Stimulated activated CD8-positive, alpha-beta memory T cell treated with anti-CD3 and anti-CD28 coated beads, Interleukin-2, amount 100 ng/mL, for 48 hours (primary cell): ENCODE measurements around the gene EMCN.
"Not testable (repeated sequence)": the region's sequence is repeated elsewhere in the genome, so short reads cannot be mapped to it uniquely, and the experiment has no call there.

Source experiments
- DNase-seq, 2 donors: peaks; one replicate each; pipeline ENCODE4 v3.0.0-alpha.2; 2020; ENCODE audit warnings: low read depth in 2 of 2

The EMCN gene

GRCh38 chr4:100492129-100492528 lies 25.7 kb downstream of the EMCN start:
- no peak for DNase-seq

GRCh38 chr4:100489305-100489704 lies 28.5 kb downstream of the EMCN start:
- DNase-seq = no peak

DNA sequence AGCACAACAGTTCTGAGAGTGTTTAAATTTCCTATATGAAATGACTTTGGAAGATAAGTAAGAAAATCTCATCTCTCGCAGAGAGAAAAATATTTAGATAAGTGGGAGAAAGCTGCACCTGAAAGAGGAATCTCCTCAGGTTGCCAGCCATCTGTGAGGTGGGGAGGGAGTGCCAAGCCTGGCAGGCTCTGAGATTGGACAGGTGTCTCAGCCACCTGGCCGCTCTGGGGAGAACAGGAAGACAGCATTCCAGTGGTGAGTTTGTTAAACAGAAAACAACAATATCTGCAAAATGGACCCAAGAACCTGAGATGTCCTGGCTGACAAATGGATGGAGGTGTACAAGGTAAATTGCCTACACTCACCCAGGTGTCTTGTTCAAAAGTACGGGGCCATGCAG lies 31.3 kb downstream of the EMCN start:
- no peak for DNase-seq

DNA sequence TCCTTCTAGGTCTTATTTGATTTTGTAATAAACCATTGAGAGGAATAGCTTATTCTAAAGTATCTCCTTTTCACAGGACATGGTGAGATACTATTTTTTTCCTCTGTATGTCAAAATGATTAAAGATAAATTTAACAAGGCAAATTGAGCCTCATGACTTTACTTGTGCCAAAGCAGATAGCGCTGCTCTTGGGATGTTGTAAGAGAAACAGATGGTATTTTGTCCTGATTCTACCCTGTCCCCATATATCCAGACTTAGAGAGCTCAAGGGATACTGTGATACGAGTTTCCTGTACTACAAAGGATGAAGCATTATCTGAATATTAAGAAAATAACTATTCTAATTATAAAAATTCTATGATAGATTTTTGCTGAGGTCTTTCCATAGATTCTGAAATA lies 34.0 kb downstream of the EMCN start:
- no peak for DNase-seq

DNA sequence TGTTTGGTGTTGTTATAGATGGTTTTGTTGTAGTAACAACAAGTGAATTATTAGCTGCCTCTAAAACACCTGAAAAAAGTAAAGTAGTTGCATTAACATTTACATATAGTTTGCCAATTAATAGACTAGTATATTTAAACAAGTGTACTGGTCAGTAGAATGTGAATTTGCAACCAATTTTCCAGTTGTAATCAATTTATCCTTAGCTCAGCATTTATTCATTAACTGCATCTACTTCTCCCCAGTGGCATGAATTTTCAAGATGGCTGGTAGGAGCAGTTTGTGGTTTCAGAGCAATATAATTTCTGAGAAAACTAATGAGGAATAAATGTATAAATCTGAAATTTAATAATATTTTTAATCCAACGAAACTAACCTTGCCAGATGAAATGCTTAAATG lies 37.9 kb downstream of the EMCN start:
- no peak for DNase-seq

DNA sequence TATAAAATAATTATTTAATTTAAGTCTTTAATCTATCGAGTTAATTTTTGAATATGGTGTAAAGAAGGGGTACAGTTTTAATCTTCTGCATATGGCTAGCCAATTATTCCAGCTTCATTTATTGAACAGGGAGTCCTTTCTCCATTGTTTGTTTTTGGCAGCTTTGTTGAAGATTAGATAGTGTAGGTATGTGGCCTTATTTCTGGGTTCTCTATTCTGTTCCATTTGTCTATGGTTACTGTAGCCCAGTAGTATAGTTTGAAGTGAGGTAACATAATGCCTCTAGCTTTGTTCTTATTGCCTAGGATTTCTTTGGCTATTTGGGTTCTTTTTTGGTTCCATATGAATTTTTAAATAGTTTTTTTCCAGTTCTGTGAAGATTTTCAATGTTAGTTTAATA lies 48.3 kb downstream of the EMCN start:
- no peak for DNase-seq

DNA sequence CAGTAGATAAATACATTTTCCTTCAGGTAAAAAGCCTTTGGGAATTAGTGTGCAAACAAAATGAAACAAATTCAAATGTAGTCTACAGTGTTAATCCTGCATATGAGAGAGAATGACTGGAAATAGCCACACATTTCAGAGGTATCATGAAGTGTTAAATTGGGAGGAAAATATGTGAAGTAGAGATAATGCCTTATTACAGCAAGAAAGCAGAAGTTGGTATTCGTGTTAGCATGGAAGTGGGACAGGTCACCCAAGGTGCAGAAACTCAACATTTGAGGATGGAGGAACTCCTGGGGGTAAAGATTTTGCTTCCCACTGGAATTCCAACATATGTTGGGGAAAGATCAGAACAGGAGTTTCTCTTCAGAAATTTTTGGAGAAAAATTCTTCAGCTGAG lies 51.3 kb downstream of the EMCN start:
- DNase-seq = no peak

DNA sequence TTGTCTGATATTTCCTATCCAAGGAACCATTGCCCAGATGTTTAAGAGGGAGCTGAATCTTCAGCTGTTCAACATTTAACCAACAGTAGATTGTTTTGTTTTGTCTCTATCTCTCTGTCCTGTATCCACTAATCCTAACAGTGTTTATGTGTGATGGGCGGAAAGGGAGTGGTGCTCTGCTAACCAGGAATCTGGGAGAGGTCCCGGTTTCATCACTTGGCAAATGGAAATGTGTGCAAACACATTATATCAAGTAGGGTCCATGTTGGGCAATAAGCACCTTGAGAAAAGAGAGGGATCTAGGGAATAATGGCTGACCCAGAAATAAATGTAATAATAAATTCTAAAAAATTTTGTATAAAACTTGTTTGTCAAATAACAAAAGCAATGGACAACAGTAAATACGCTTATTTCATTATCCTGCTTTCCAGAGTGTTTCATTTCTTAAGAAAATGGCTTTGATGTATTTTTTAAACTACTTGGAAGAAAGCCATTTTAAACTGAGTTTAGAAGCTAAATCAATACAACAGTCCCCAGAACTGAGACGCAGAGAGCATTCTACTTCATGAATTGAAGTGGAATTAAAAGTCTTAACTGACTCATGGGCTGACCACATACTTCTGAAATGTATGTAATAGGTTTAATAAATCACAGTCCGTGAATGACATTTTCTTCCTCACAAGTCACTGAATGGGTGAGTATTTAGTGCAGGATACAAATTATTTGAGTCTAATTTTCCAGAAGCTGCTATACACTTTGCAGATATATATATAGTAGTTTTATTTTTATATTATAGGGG lies 55.8 kb downstream of the EMCN start:
- DNase-seq = no peak

- no peak for DNase-seq
These were observed 67.4 kb downstream of the EMCN start for GRCh38 chr4:100450449-100450848.

- DNase-seq = no peak
These were observed 86.4 kb downstream of the EMCN start for GRCh38 chr4:100431416-100431815.

DNA sequence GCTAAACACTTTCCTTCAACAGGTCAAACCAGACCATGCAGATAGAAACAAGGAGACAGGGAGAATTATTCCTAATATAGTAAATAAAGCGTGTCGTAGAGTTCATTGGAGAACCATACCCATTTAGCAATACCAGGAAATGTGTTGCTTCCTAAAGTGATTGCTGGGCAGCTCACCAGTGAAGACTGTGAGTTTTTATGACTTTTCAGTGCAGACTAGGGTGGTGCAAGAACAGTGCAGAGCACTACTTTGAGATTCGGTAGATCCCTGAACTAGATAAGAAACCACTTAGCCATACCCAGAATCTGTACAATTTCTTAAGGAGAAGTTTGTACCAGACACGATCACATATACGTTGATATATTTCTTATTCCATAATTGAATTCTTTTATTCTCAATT lies 87.4 kb downstream of the EMCN start:
- no peak for DNase-seq

GRCh38 chr4:100429616-100430015 lies 88.2 kb downstream of the EMCN start:
- DNase-seq = no peak

DNA sequence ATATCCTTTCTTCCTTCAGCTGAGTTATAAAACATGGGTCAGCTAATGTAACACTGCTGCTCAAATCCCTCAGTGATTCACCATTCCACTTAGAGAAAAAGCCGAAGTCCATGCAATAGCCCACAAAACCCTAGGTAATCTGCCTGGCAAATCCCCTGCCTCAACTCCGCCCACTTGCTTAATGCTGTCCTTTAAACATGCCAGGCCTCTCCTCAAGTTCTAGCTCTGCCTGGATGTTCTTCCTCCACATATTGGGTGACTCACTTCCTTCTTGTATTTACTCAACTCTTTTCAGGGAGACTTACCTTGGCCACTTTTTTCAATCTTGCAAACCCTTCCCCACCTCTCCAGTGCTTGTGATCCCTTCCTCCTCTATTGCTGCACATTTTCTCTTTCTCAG lies 89.8 kb downstream of the EMCN start:
- DNase-seq = no peak

GRCh38 chr4:100424376-100424775 lies 93.4 kb downstream of the EMCN start:
- no peak for DNase-seq

GRCh38 chr4:100422894-100423293 lies 94.9 kb downstream of the EMCN start:
- DNase-seq = no peak

- DNase-seq = no peak
These were observed 96.4 kb downstream of the EMCN start for GRCh38 chr4:100421361-100421978.

- DNase-seq = no peak
These were observed 97.3 kb downstream of the EMCN start for GRCh38 chr4:100420571-100420970.

GRCh38 chr4:100417565-100417964 lies 100.3 kb downstream of the EMCN start:
- no peak for DNase-seq

- DNase-seq = no peak
These were observed 103.6 kb downstream of the EMCN start for GRCh38 chr4:100414016-100414790.

DNA sequence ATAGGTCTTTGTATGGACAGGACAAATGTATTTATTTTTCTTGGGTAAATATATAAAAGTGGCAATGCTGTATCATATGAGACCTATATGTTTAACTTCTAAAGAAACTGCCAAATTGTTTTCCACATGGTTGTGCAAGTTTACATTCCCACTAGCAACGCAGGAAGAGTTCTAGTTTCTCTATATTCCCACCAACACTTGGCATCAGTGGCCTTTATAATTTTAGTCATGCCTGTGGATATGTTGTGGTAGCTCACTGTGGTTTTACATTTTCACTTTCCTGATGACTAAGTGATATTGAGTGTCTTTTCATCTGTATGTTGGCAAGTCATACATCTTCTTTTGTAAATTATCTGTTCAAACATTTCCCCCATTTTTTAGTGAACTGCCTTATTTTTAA lies 126.0 kb downstream of the EMCN start:
- no peak for DNase-seq

DNA sequence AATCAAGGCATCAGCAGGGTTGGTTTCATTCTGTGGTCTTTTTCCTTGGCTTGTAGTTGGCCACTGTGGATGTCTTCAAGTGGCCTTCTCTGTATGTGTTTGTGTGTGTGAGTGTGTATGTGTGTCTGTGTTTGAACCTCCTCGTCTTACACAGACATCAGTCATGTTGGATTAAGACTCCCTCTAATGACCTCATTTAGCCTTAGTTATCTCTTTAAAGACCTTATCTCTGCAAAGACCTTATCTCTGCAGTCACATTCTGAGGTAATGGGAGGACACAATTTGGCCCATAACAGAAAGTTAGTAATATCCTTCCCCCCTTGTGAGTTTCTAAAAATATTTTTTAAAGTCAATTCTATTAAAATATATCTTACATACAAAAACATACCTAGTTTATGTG lies 126.7 kb downstream of the EMCN start:
- no peak for DNase-seq

DNA sequence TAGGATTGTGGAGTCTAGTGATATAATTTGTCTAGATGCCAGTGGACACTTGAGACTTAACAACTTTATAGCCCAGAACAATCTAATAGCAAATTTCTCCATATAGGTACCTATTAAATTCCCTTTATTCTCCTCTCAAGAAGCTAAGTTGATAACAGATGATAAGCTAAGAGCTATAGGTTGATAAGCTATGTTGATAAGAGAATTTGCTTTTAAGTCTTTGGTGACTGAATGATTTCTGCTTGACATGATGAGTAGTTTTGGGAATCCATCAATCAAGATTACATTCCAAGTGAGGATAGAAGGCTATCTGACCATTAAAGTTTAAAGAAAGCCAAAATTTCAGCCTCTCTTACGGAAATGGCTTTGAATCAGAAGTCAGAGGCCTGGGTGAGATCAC lies 131.6 kb downstream of the EMCN start:
- DNase-seq = no peak

GRCh38 chr4:100380401-100380800 lies 137.4 kb downstream of the EMCN start:
- DNase-seq = not testable (repeated sequence)
